ENCODE measurements around the gene CDYL2. TPM values are rescaled to one million over a fixed set of nuclear protein-coding genes. Genes with fewer than 3 reads are reported as not detected.

Gene CDYL2
- polyA plus RNA-seq, 3 donors: 0.76 to 2.8 (median 1.9) TPM

DNA sequence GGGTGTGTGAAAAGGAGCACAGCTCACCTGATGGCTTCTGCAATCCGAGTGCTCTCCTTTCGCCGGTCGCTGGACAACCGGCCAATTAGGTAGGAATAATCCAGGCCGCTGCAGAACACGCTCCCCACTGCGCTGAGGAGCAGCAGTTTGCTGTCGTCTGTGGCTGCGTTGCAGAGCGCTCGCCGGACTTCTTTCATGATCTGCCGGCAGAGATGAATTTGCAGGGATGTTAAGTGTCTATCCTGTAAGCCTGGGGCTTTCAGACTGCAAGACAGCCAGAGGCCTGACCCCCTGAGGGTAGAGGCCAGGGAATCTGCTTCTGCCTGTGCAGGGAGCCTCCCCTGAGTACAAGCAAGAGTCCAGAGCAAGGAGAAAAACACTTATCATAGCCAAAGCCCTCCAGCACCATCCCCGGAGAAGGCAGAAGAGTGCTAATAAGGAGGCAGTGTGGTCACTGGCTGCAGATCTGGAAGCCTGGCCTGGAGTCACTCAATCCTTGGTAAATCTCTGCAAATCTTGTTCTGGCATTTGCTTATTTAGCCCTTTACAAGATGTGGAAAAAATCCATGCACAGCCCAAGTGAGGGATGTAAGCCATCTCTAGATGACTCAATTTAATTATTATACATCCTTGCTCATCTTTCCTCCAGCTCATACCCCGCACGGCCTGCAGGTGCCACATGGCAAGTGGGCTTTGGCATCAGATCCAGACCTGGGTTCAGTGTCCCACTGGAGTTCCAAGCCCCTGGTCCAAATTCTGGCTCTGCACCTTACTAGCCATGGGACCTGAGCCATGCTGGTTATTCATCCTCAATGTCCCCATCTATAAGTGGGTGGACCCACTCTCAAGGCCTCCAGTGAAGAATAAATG lies 183.4 kb downstream of the CDYL2 start:
- no peak overlapping the region for H3K27ac ChIP-seq (ENCODE audit: low read depth, low read length)
- WGBS, 3 donors: 86 to 89% (median 87%) methylated on average over 17 of the region's 17 CpGs

DNA sequence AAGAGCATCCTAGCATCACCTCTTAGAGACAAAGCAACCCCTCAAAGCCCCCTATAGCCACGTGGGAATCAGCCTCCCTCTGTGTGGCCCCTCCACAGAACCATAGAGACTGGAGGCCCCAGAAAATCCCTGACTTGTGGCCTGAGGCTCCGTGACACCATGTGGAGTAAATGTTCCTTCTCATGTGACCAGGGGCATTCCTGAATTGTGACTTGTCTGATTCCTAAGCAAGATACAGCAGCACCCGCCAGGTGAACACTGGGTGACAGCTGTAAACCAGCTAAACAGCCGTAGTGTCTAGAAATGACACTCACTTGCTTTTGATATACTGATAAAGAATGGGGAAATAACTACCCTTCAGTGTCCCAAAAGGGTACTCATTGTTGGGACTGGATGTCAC lies 184.6 kb downstream of the CDYL2 start:
- 80 to 87% (median 85%) methylated on average over 4 of the region's 4 CpGs for WGBS, 3 donors
- no peak overlapping the region for H3K27ac ChIP-seq (ENCODE audit: low read depth, low read length)

DNA sequence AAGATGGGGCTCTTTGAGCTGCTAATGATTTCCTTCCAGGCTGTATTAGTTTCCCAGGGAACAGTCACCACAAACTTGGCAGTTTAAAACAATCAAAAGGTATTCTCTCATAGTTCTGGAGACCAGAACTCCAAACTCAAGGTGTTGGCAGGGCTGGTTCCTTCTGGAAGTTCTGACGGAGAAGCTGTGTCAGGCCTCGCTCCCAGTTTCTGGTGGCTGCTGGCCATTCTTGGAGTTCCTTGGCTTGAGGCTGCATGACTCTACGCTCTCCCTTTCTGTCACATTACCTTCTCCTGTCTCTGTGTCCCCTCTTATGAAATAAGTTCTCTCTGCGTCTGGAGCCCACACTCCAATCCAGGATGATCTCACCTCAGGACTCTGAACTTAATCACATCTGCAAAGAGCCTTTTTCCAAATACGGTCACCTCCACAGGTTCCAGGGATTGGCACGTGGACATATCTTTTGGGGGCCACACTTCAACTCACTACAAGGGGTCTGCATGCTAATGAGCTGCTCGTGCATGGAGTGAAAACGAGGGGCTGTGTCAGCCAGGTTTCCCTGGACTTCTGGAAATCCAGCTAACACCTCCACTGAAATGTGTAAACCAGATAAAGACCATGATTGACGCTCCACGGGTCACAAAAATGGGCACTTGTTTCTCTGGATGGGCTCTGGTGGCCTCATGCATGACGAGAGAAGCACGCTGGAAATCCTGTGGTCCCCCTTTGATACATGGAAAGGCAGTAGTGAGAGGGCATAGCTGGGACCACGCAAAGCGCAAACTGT lies 185.3 kb downstream of the CDYL2 start:
- H3K27ac ChIP-seq (ENCODE audit: low read depth, low read length): no peak overlapping the region
- 88 to 97% (median 92%) methylated on average over 14 of the region's 14 CpGs for WGBS, 3 donors

DNA sequence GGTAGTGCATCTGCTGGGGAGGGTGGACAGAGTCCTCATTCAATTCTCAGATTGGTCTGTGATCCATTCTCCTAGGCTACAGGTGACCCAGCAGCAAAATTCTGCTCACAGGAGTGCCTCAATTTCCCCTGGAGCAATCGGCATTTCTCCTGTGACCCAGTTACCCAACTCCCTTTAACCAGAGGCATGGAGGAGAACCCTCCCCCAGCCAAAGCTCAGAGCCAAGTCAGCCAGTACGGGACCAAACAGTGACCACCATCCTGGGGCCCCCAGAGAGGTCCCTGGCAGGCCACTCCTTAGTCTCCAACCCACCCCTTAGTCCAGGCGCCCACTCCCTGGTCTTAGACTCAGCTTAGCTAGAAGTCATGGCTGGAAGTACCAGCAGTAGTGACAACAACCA lies 188.0 kb downstream of the CDYL2 start:
- 82 to 93% (median 90%) methylated on average over 3 of the region's 3 CpGs for WGBS, 3 donors
- no peak overlapping the region for H3K27ac ChIP-seq (ENCODE audit: low read depth, low read length)

DNA sequence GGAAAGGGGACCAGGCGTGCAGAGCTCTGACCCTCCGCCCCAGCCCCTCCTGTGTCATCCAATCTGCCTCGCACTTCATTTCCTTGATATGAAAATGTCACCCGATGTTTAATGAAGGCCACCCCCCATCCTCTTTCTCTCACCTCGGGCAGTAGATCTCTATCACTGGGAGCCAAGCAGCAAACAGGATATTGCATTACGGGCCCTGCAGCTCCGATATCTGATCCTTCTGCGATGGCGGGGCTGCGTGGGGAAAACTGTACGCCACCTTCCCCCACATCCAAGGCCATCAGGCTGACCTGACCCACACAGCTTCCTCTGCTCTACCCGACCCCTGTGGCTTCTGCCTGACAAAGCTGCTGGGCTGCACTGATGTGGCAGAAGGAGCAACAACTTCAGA lies 188.7 kb downstream of the CDYL2 start:
- 76 to 85% (median 85%) methylated on average over 12 of the region's 12 CpGs for WGBS, 3 donors
- no peak overlapping the region for H3K27ac ChIP-seq (ENCODE audit: low read depth, low read length)

DNA sequence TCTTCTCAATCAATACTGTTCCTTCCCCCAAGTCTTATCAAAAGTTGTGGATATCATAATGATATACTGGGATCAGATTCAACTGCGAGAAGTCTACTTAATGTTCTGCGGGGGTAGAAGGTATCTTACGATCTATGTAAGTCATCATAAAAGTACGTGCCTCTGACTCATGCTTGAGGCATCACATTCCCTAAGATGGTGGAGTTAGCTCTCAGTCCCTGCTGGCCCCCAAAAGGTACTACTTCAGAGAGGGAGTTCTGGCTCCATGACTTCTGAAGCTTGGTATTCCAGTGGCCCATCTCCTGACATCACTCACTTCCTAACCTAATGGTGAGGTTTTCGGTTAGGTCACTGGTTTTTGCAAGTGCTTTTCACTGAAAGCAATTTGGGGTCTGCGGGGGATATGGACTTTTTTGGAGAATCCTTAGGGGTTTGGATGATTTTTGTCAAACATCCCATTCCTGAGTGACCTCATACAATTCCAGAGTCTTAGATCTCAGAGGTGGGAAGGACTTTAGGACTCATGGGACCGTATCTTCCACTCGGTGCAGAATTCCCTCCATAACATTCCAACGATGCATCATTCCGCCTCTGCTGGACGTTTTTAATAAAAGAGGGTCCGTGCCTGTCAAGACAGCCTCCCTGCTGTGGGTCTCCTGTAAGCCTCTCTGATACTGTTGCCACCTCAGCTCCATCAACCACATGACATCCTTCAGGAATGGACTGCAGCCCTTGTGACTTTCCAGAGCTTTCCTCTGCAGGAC lies 189.3 kb downstream of the CDYL2 start:
- 94 to 96% (median 96%) methylated on average over 12 of the region's 12 CpGs for WGBS, 3 donors
- no peak overlapping the region for H3K27ac ChIP-seq (ENCODE audit: low read depth, low read length)

DNA sequence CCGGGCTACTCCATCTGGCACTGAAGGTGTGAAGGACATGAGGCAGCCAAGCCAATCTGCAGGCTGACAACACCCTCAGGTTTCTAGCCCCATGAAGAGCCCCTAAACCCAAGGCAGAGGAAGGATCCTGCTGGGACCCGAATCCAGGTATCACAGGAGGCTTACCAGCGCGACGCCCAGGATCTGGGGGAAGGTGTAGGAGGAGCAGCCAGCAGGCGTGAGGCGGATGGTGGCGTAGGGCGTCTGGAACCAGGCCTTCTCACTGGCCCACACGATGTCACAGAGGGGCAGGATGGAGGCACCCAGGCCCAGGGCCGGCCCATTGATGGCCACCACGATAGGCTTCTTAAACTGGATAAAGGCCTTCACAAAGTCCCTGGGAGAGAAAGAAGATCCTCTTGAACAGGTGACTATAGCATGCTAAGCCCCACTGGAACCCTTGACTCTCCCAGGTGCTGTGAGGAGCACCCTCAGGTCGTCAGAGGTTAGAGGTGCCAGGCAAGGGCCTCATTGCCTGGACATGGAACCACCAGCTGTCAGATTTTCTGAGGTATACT lies 191.9 kb downstream of the CDYL2 start:
- no peak overlapping the region for H3K27ac ChIP-seq (ENCODE audit: low read depth, low read length)
- whole genome bisulfite sequencing, 3 donors: 91 to 98% (median 96%) methylated on average over 13 of the region's 13 CpGs

DNA sequence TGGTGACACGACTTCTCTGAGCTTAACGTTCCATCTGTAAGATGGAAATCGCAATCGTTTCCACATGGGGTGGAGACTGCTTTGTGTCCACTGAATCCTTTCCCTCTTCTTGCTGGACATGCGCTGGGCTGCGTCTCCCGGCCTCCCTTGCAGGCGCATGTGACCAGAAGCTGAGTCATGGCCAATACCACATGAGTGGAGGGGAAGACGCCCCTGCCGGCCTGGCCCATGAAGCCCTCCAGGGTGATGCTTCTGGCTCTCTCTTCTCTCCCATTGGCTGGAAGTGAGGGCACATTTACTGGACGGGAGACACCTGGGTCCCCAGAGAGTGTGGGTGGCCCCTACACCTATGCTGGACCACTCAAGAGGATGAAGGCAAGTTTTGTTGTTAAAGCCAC lies 192.5 kb downstream of the CDYL2 start:
- no peak overlapping the region for H3K27ac ChIP-seq (ENCODE audit: low read depth, low read length)
- 90 to 95% (median 92%) methylated on average over 11 of the region's 11 CpGs for WGBS, 3 donors

DNA sequence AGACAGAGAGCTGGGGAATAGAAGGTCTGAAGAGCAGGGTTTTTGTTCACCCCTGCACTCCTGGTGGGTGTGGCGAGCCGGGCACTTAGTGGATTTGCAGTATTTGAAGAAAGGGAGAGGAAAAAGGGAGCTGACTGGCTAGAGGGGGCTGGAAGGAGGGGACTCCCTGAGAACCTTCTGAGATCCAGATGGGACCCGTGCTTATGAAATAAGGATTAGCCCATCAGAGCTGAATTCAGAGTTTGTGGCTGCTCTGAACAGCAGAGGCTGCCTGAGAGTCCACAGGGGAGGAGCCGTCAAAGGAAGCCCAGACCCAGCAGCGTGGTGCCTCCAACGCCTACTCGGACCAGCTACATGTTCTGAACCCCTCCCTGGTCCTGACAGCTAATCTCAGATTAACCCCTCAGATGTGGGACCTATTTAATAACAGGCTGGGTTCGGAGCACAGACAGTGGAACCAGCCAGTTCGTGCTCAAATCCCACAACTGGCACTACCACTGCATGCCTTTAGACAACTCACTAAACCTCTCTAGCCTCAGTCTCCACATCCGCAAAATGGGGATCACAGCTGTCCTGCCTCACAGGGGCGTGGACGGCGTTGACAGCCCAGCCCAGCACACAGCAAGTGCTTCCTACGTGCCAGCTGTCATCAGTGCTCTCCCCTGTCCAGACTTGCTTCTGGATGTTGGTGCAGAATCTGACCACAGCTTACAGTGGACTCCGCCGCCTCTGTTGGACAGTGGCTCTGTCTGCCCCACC lies 193.0 kb downstream of the CDYL2 start:
- 86 to 88% (median 87%) methylated on average over 16 of the region's 16 CpGs for WGBS, 3 donors

DNA sequence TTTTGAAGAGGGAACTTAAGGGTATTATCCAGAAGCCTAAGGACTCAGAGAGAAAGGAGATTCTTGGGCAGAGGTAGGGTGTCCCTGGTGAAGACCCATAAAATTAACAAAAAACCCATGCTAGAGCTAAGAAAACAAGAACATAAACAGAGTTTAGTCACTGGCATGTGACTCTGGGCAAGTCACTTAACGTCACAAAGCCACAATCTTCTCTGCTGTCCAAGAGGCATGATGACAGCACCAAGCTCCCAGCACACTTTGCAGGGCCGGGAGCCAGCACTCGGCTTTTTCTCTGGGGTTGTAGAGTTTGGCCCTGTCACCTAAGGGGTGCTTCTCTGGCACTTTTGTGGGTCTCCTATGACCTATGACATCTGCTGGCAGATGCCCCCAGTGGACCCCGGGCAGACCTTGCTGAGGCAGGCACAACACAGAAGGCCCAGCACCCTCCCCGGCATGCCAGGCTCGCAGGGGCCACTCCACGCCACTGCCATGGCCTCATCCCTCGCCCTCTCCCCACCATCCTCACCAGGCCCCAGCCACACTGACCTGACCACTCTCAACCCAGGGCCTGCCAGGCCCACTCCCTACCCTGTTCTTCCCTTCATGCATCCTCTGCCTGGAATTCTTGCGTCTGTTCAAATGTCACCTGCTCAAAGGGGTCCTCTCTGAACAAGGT lies 193.8 kb downstream of the CDYL2 start:
- no peak overlapping the region for H3K27ac ChIP-seq (ENCODE audit: low read depth, low read length)
- 92 to 98% (median 94%) methylated on average over 9 of the region's 9 CpGs for WGBS, 3 donors

More for the DNA sequence above, 193.0 kb downstream of the CDYL2 start:
- no peak overlapping the region for H3K27ac ChIP-seq (ENCODE audit: low read depth, low read length)

DNA sequence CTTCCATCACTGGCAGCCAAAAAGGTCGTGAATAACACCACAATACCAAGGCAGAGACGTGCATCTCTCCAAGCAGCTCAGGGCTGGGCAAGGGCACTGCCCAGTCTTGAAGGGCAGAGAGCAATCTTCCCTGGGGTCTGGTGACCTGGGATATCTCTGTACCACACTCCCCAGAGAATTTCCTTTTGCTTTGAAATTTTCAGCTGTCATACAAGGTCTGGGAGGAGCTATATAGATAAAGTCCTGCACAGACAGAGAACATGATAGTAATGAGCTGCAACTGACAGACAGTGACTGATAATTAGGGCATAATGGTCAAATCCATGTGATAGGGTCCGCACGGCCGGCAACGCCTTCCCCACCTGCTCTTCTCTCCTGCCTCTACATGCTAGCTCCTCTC lies 195.5 kb downstream of the CDYL2 start:
- H3K27ac ChIP-seq (ENCODE audit: low read depth, low read length): no peak overlapping the region
- WGBS, 3 donors: 82 to 84% (median 83%) methylated on average over 6 of the region's 6 CpGs

DNA sequence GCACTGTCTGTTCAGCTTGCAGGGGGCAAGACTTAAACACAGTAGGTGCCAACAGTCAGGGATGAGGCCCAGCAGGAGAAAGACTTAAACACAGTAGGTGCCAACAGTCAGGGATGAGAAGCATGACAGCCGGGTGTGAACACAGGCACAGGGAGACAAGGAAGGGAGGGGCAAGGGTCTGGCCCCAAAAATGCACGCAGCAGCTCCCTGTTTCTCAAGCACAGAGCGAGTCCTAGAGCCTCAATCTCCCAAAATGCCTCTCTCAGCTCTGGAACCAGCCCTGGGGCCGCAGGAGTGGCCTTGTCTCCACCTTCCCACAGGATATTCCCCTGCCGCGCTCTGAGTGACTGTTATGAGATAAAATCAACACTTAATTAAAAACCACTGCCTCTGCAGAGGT lies 197.2 kb downstream of the CDYL2 start:
- no peak overlapping the region for H3K27ac ChIP-seq (ENCODE audit: low read depth, low read length)
- WGBS, 3 donors: 82 to 90% (median 87%) methylated on average over 6 of the region's 6 CpGs

DNA sequence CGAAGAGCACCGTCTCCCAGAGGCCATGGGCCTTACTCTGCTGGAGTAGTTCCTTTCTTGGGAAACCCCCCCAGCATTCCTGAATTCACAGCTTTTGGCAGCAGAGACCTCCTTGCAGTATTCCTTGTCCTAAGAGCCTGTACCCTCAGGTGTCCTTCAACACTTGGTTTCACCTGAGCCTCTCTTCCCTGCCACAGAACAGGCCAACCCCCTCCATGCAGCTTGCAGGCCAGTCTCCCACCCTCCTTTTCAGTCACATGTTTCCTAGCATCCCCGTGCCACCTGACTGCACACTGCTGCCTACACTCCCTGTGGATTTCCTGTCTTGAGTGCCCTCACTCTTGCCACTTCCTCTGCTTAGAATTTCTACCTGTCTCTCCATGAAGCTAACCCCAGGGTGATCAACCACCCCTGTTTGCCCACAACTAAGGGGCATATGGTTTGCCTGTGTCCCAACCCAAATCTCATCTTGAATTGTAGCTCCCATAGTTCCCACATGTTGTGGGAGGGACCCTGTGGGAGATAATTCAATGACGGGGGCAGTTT lies 198.1 kb downstream of the CDYL2 start:
- no peak overlapping the region for H3K27ac ChIP-seq (ENCODE audit: low read depth, low read length)
- 82 to 91% (median 85%) methylated on average over 4 of the region's 4 CpGs for WGBS, 3 donors

DNA sequence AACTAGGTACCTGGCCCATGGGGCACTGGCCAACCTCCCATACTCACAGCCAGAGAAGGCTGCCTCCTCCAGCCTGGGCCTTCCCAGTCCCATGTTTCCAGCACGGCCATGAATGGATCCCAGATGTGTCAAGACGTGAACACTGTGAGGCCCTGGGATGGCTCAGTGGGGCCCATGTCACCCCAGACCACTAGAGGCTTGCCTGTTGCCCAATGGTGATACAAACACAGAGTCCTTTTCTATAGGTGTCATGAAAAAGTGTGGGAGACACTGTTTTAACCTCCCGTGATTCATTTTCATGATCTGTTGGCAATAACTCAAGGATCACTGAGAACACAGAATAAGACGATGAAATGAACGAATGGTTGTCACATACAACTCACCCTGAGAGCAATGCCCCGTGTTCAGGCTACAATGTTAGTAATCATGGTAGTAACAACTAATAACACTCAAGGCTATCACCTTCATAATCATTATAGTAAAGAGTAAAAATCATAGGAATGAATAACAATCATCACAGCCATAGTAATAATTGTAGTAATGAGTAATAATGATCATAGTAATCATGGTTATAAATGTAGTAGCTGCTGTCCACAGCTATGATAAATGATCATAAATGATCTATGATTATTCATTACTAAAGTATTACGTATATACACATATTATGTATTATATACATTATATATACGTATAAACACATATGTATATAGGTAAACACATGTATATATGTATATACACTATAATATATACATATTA lies 199.6 kb downstream of the CDYL2 start:
- WGBS, 3 donors: 92 to 96% (median 93%) methylated on average over 8 of the region's 8 CpGs
- no peak overlapping the region for H3K27ac ChIP-seq (ENCODE audit: low read depth, low read length)

DNA sequence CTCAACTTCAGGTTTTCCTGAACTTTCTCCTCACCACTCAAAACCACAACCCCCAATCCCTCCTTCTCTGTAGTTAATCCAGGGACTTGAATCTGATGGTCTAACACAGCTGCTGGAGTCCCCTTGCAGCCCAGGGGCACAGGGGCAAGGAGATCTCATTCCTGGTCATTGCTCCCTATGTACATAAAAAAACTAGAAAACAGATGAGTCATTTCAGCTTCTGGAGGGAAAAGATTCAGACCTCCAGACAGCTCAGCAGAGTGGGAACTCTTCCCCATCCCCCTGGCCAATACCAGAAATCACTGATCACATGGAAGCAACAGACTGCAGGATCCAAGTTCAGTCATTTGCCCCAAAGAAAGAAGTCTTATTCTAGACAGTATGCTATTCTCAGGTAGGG lies 201.5 kb downstream of the CDYL2 start:
- H3K27ac ChIP-seq (ENCODE audit: low read depth, low read length): no peak overlapping the region

DNA sequence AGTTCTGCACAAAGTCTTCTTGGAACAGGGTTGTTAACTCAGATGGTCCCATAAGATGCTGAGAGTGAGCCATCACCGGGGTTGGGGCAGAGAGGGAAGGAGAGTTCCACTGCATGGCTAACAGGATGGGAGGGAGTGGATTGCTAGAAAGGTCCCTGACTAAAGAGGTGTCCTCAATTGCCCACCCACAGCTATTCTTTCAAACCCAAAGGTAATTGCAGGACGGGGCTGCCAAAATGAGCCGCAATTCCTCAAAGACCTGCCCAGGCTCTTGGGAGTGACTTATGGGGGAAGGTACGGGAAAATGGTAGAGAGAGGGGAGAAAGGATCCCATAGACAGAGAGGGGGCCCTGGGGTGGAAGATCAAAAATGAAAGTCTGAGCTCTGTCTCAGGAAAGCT lies 203.2 kb downstream of the CDYL2 start:
- 94 to 96% (median 95%) methylated on average over 4 of the region's 4 CpGs for WGBS, 3 donors

DNA sequence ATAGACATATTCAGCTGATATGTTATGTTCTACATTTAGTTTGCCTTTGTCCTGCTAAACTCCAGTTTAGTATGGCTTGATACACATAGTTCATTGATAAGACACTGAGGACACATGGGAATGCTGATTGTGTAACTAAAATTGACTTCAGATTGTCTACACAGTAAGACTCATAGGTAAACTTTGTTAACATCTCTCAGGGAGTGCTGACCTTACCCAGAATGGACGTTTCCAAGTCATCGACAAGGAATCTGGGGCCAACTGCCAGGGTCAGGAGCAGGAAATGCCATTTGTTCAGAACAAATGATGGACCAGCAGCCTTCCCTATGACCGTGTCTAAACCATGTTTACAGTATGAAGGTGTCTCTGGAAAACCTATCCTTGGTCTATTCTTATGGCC lies 204.9 kb downstream of the CDYL2 start:
- H3K27ac ChIP-seq (ENCODE audit: low read depth, low read length): no peak overlapping the region
- 72 to 74% (median 74%) methylated on average over 3 of the region's 3 CpGs for WGBS, 3 donors

More for the DNA sequence above, 203.2 kb downstream of the CDYL2 start:
- no peak overlapping the region for H3K27ac ChIP-seq (ENCODE audit: low read depth, low read length)

All from adipose tissue (tissue), 3 donors.